Chondrocyte (in vitro differentiated cells): ENCODE measurements around the gene TBC1D5. TPM values are rescaled to one million over a fixed set of nuclear protein-coding genes. Genes with fewer than 3 reads are reported as not detected.

Experiments
- DNase-seq: peaks from one replicate; pipeline ENCODE4 v3.0.0; 2021; ENCODE audit warnings: mixed read lengths, low spot score
- H3K27ac Mint-ChIP-seq: one replicate; pipeline ENCODE4 v1.8.0; 2021; ENCODE audit warnings: mild to moderate bottlenecking, moderate library complexity, mixed read lengths; ENCODE audit not compliant: unreplicated experiment
- H3K27me3 Mint-ChIP-seq: 2 replicates; pipeline ENCODE4 v1.8.0; 2021; ENCODE audit warnings: low read depth, mixed read lengths
- H3K36me3 Mint-ChIP-seq: 2 replicates; pipeline ENCODE4 v1.8.0; 2021; ENCODE audit warnings: low read depth, mixed read lengths
- H3K4me1 Mint-ChIP-seq: 2 replicates; pipeline ENCODE4 v1.8.0; 2021; ENCODE audit warnings: low read depth, mild to moderate bottlenecking, mixed read lengths
- H3K4me3 Mint-ChIP-seq: one replicate; pipeline ENCODE4 v1.8.0; 2021; ENCODE audit warnings: mild to moderate bottlenecking, moderate library complexity, mixed read lengths; ENCODE audit not compliant: unreplicated experiment
- H3K9me3 Mint-ChIP-seq: 2 replicates; pipeline ENCODE4 v1.8.0; 2021; ENCODE audit warnings: low read depth, mixed read lengths
- total RNA-seq: library from RNA; stranded (reverse); gene quantifications from 3 replicates; pipeline ENCODE4 v1.2.1, GENCODE V29; 2021
- TF ChIP-seq, protein P1 (sequence below): fragments of 200-600 bp; sonication (generic); IDR thresholded peaks from 2 replicates; pipeline ENCODE4 v1.5.0; 2021; ENCODE audit warnings: antibody characterized with exemption, mild to moderate bottlenecking, moderate library complexity

TBC1D5 gene
- total RNA-seq, 1 donor from 2014 or later = 44.6 TPM

DNA sequence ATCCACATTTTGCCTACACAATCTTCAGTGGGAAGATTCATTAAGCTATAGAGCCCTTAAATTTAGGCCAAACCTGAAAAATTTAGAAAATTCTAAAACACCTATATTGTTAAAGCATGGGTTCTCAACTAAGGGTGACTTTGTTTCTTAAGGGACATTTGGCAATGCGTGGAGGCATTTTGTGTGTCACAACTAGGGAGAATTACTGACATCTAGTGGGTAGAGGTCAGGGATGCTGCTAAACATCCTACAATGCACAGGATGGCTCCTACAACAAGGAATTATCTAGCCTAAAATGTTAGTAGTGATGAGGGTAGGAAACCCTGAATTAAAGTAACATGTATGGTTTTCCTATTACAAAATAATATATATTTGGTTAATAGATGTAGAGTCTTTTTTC is 55.8 kb downstream of the TBC1D5 start:
- DNase-seq = no peak
- no peak overlapping the region for H3K27ac Mint-ChIP-seq
- peaks cover 9% of the 10 kb centered on the region for H3K4me1 Mint-ChIP-seq
- no peaks in the 10 kb centered on the region for H3K9me3 Mint-ChIP-seq
- TF ChIP-seq, protein P1, sequence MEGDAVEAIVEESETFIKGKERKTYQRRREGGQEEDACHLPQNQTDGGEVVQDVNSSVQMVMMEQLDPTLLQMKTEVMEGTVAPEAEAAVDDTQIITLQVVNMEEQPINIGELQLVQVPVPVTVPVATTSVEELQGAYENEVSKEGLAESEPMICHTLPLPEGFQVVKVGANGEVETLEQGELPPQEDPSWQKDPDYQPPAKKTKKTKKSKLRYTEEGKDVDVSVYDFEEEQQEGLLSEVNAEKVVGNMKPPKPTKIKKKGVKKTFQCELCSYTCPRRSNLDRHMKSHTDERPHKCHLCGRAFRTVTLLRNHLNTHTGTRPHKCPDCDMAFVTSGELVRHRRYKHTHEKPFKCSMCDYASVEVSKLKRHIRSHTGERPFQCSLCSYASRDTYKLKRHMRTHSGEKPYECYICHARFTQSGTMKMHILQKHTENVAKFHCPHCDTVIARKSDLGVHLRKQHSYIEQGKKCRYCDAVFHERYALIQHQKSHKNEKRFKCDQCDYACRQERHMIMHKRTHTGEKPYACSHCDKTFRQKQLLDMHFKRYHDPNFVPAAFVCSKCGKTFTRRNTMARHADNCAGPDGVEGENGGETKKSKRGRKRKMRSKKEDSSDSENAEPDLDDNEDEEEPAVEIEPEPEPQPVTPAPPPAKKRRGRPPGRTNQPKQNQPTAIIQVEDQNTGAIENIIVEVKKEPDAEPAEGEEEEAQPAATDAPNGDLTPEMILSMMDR = peak; percentile 40
- no peaks in the 10 kb centered on the region for H3K27me3 Mint-ChIP-seq
- H3K4me3 Mint-ChIP-seq = no peak overlapping the region
- H3K36me3 Mint-ChIP-seq = no peaks in the 10 kb centered on the region

DNA sequence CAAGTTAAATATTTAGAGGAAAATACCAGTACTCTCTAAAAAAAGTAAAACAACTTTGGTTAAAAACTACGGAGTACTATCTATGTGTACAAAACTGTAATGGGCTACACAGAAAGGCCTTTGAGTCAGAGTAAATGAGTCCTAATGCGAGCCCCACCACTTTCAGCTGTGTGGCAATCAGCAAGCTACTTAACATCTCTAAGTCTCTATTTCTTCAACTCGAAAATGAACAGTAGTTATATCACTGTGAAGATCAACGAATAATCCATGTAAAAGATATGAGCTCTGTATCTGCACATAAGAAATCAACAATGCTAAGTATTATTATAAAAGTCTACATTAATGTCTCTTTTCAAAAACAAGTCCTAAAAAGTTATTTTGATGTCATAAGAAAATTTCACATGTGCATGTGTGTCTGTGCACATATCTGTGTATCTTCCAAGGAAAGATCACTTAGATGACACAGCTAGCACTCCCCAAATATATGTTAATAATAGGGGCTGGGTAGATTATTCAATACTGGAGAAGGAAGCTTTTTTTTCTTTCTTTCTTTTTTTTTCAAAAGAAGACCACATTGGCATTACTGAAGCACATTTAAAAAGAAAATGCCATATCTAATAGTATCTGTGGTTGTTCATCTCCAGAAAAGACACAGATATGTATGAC is 58.8 kb downstream of the TBC1D5 start:
- Mint-ChIP-seq H3K27ac (no peak overlapping the region), H3K4me3 (no peak overlapping the region), H3K9me3 (no peaks in the 10 kb centered on the region), H3K27me3 (no peaks in the 10 kb centered on the region), H3K4me1 (peaks cover 9% of the 10 kb centered on the region), H3K36me3 (no peaks in the 10 kb centered on the region)
- TF ChIP-seq, protein P1 = no peak
- DNase-seq = no peak

DNA sequence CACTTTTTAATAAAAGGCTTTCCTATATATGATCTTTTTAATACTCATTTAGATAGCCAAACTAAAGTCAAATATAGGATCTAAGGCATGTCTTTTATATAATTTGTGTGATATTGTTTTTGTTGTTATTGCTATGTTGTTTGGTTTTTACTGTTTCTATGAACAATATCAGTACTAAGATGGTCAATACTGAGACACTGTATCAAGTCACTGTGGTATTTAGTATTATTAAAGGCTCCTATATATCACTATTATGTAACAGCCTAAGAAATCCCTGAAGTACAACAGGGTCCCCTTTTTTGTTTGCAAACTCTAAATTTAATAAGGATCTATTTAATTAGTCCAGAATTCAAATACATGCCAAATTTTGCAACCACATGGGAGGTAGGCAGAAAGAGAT is 61.9 kb downstream of the TBC1D5 start:
- H3K9me3 Mint-ChIP-seq = no peaks in the 10 kb centered on the region
- no peaks in the 10 kb centered on the region for H3K36me3 Mint-ChIP-seq
- TF ChIP-seq, protein P1 = no peak
- no peak for DNase-seq
- H3K4me1 Mint-ChIP-seq = peaks cover 10% of the 10 kb centered on the region
- H3K27ac Mint-ChIP-seq = no peak overlapping the region
- H3K4me3 Mint-ChIP-seq = no peak overlapping the region
- H3K27me3 Mint-ChIP-seq = no peaks in the 10 kb centered on the region

DNA sequence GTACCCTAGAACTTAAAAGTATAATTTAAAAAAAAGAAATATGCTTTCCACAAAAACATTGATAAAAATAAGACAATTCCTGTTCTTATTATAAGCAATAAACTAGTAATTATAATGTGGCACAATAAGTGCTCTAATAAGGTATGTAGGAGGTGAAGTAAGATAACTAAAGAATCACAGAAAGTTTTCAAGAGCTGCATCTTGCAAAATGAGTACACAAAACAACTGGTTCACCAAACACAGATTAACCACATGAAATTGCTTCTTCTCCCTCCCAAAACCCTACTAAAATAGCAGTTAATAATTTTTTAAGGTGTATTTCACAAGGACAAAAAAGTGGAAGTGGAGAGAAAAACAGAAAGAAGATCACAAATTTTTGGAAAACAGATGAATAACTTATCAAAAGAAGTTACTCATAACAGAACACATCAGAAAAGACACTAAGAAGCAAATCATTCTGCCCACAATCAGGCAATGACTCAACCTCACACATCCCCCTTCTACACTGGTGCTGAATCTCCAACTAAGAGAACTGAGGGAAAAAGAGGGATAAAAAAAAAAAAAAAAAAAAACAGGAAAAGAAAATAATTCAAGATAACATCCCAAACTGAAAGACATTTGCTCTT is 64.2 kb downstream of the TBC1D5 start:
- H3K9me3 Mint-ChIP-seq = no peaks in the 10 kb centered on the region
- no peak overlapping the region for H3K27ac Mint-ChIP-seq
- H3K4me1 Mint-ChIP-seq = peaks cover 10% of the 10 kb centered on the region
- H3K36me3 Mint-ChIP-seq = no peaks in the 10 kb centered on the region
- no peak for DNase-seq
- TF ChIP-seq, protein P1 = no peak
- no peak overlapping the region for H3K4me3 Mint-ChIP-seq
- no peaks in the 10 kb centered on the region for H3K27me3 Mint-ChIP-seq

DNA sequence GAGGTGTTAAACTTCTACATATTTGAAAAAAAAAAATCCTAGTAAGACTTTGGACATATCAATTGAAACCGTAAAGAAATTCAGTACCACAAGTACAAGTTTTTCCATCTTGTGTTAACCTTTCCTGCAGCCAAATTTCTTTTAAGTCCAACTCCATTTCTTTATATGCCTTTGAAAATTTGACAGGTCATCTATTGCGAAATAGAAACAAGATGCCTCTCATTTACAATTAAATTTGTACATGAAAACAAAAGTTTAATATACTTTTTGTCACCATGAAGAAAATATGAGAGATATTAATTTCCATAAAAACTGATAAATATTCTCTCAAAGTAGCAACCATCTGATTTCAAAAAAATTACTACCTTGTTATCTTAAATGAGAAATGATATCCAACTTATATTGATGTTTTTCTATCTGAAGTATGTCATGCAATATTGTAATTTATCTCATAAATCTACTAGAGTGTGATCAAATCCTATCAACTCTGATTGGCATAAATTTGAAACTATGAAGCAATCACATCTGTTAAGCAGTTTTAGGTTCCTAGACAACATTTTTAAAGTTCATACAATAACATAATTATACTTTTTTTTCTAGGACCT is 68.2 kb downstream of the TBC1D5 start:
- no peak overlapping the region for H3K4me3 Mint-ChIP-seq
- TF ChIP-seq, protein P1 = no peak
- no peaks in the 10 kb centered on the region for H3K9me3 Mint-ChIP-seq
- H3K36me3 Mint-ChIP-seq = no peaks in the 10 kb centered on the region
- H3K4me1 Mint-ChIP-seq = peaks cover 16% of the 10 kb centered on the region
- no peak overlapping the region for H3K27ac Mint-ChIP-seq
- DNase-seq = no peak
- H3K27me3 Mint-ChIP-seq = no peaks in the 10 kb centered on the region
